Measurements from ENCODE around the gene GPR157.
A peak's percentile ranks its signal among the peaks of the same experiment; 100 is the strongest.
"Not testable (repeated sequence)": the region's sequence is repeated elsewhere in the genome, so short reads cannot be mapped to it uniquely, and the experiment has no call there.

The GPR157 gene

GRCh38 chr1:9128520-9129265 lies at the start of gene GPR157:
Gene GPR157, minus strand, starts transcription at chr1:9129102. Its CDS starts 75 bp downstream, at chr1:9129027.
- DNase-seq, result peak; percentile 77

GRCh38 chr1:9174762-9175161 lies 45.9 kb upstream of the GPR157 start:
- DNase-seq, result no peak

- no peak for DNase-seq
Measured at GRCh38 chr1:9174243-9174642, 45.3 kb upstream of the GPR157 start.

- DNase-seq, result no peak
Measured at GRCh38 chr1:9169601-9170137, 40.8 kb upstream of the GPR157 start.

- no peak for DNase-seq
Measured at GRCh38 chr1:9167638-9168037, 38.7 kb upstream of the GPR157 start.

GRCh38 chr1:9166289-9167235 lies 37.7 kb upstream of the GPR157 start:
- DNase-seq, result no peak

- no peak for DNase-seq
Measured at GRCh38 chr1:9165396-9165795, 36.5 kb upstream of the GPR157 start.

GRCh38 chr1:9164919-9165318 lies 36.0 kb upstream of the GPR157 start:
- no peak for DNase-seq

- no peak for DNase-seq
Measured at GRCh38 chr1:9164532-9164900, 35.6 kb upstream of the GPR157 start.

GRCh38 chr1:9161963-9162362 lies 33.1 kb upstream of the GPR157 start:
- DNase-seq, result no peak

GRCh38 chr1:9161342-9161741 lies 32.4 kb upstream of the GPR157 start:
- DNase-seq, result no peak

GRCh38 chr1:9160079-9160717 lies 31.3 kb upstream of the GPR157 start:
- DNase-seq, result no peak

- no peak for DNase-seq
Measured at GRCh38 chr1:9155879-9156278, 27.0 kb upstream of the GPR157 start.

GRCh38 chr1:9155405-9155804 lies 26.5 kb upstream of the GPR157 start:
- DNase-seq, result not testable (repeated sequence)

GRCh38 chr1:9153152-9153551 lies 24.2 kb upstream of the GPR157 start:
- no peak for DNase-seq

- DNase-seq, result no peak
Measured at GRCh38 chr1:9152535-9152934, 23.6 kb upstream of the GPR157 start.

- no peak for DNase-seq
Measured at GRCh38 chr1:9151328-9151860, 22.5 kb upstream of the GPR157 start.

- DNase-seq, result no peak
Measured at GRCh38 chr1:9150582-9151327, 21.9 kb upstream of the GPR157 start.

- DNase-seq, result no peak
Measured at GRCh38 chr1:9149837-9150581, 21.1 kb upstream of the GPR157 start.

GRCh38 chr1:9149151-9149550 lies 20.2 kb upstream of the GPR157 start:
- DNase-seq, result no peak

- no peak for DNase-seq
Measured at GRCh38 chr1:9146156-9146555, 17.3 kb upstream of the GPR157 start.

All from activated CD4-positive, alpha-beta T cell treated with anti-CD3 and anti-CD28 coated beads, Interleukin-2, amount 50 U/mL, for 16 hours (primary cell).